Right atrium auricular region (tissue), 2 donors: ENCODE data around the gene ZNF296. TPM values are rescaled to one million over a fixed set of nuclear protein-coding genes. Genes with fewer than 3 reads are reported as not detected.

ENCODE experiments used
- DNase-seq: peaks from one replicate; pipeline ENCODE4 v3.0.0-alpha.2; 2019; ENCODE audit warnings: low spot score
- H3K27ac ChIP-seq, 2 donors: fragments of 200-600 bp; sonication (generic); 1 replicate in 1 of 2; 2 replicates in 1 of 2; pipeline ENCODE4 v1.5.1; 2016 to 2019
- H3K27me3 ChIP-seq, 2 donors: fragments of 200-600 bp; sonication (generic); one replicate each; pipeline versions ENCODE4 v1.5.1 to v1.6.0; 2017 to 2019
- H3K36me3 ChIP-seq: fragments of 200-600 bp; sonication (generic); one replicate; pipeline ENCODE4 v1.5.1; 2016
- H3K4me1 ChIP-seq, 2 donors: fragments of 200-600 bp; sonication (generic); one replicate each; pipeline versions ENCODE4 v1.5.1 to v1.6.0; 2017 to 2019
- H3K4me3 ChIP-seq, 2 donors: fragments of 200-600 bp; sonication (generic); 1 replicate in 1 of 2; 2 replicates in 1 of 2; pipeline ENCODE4 v1.5.1; 2017 to 2019; ENCODE audit warnings: mild to moderate bottlenecking in 1 of 2, moderate library complexity in 1 of 2
- H3K9me3 ChIP-seq, 2 donors: fragments of 200-600 bp; sonication (generic); one replicate each; pipeline ENCODE4 v1.5.1; 2019
- CTCF ChIP-seq, 2 donors: fragments of 200-600 bp; sonication (generic); IDR thresholded peaks; one replicate each; pipeline ENCODE4 v1.5.1; 2019; ENCODE audit warnings: antibody characterized with exemption in 2 of 2
- total RNA-seq, 2 donors: library from RNA; depleted of rRNA; stranded (reverse); fragments of >200 nt; gene quantifications; one replicate each; pipeline ENCODE4 v1.1.0, GENCODE V29; 2016

The ZNF296 gene
- total RNA-seq, 2 donors from 2014 or later = 0.43 TPM; not detected in 1

GRCh38 chr19:45066921-45067661 is 9.2 kb downstream of the ZNF296 start:
- Histone ChIP-seq H3K27ac (no peak overlapping the region), H3K27me3 (no peaks in the 10 kb centered on the region), H3K9me3 (no peaks in the 10 kb centered on the region), H3K4me3 (no peak overlapping the region), H3K4me1 (no peaks in the 10 kb centered on the region), H3K36me3 (peaks cover 91% of the 10 kb centered on the region)
- no peak for DNase-seq
- no peak for TF ChIP-seq CTCF (IDR thresholded peaks at IDR 0.05)

GRCh38 chr19:45063851-45064801 is 12.2 kb downstream of the ZNF296 start:
- Histone ChIP-seq H3K4me3 (no peak overlapping the region), H3K27ac (no peak overlapping the region), H3K27me3 (no peaks in the 10 kb centered on the region), H3K4me1 (no peaks in the 10 kb centered on the region), H3K36me3 (peaks cover 95% of the 10 kb centered on the region), H3K9me3 (no peaks in the 10 kb centered on the region)
- no peak for DNase-seq
- no peak for TF ChIP-seq CTCF (IDR thresholded peaks at IDR 0.05)

DNA sequence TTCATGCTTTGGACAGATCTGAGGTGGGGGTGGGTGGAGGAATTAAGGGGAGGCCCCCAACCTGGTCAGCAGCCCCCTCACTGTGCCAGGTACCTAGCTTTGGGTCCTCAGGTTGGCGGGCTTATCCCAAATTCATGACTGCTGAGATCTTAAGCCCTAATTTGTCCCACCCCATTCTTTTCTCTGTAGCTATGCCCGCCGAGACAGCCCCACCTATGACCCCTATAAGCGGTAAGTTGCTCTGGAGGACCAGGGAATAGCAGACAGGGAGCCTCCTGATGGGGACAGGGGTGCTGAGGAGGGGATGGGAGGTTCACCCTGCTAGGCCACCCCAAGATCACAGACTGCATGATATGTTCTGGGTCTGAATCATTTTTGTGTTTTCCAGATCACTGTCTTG is 14.3 kb downstream of the ZNF296 start:
- Histone ChIP-seq H3K27ac (no peak overlapping the region), H3K36me3 (peaks cover 95% of the 10 kb centered on the region), H3K4me3 (no peak overlapping the region), H3K27me3 (no peaks in the 10 kb centered on the region), H3K9me3 (no peaks in the 10 kb centered on the region), H3K4me1 (no peaks in the 10 kb centered on the region)
- no peak for DNase-seq
- TF ChIP-seq CTCF (IDR thresholded peaks at IDR 0.05) = no peak

DNA sequence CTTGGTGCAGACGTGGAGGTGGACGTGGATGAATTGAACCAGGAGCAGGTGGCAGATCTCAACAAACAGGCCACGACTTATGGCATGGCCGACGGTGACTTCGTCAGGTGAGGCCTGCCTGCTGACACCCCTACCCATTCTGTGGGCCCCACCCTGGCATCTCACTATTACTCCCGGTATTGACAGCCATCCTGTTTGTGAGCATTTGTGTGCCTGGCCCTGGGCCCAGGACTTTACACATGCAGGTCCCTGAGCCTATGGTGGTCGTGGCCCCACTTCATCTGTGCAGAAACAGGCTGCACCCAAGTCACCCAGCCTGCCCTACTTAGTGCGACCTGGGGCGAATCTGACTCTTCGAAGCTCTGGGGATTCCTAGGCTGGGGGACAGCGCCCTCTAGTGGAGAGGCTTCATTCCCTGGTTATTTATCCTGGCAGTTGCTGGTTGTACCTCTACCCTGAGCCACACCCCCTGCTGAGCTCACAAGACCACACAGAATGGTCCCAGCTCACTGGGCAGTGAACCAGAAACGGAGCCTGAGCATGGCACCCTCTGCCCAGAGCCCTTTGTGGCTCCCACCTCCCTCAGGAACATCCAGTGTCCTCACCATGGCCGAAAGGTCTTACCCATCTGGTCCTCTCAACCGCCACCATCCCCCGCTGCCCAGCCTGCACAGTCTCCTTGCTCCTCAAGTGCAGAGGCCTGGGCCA is 16.9 kb downstream of the ZNF296 start:
- Histone ChIP-seq H3K9me3 (no peaks in the 10 kb centered on the region), H3K4me3 (no peak overlapping the region), H3K4me1 (no peaks in the 10 kb centered on the region), H3K36me3 (peaks cover 99% of the 10 kb centered on the region), H3K27me3 (no peaks in the 10 kb centered on the region), H3K27ac (no peak overlapping the region)
- TF ChIP-seq CTCF (IDR thresholded peaks at IDR 0.05) = peak; percentile 71 to 94
- DNase-seq = peak; percentile 73

GRCh38 chr19:45058622-45059159 is 17.6 kb downstream of the ZNF296 start:
- DNase-seq = no peak
- Histone ChIP-seq H3K36me3 (peaks cover 99% of the 10 kb centered on the region), H3K9me3 (no peaks in the 10 kb centered on the region), H3K27ac (no peak overlapping the region), H3K27me3 (no peaks in the 10 kb centered on the region), H3K4me3 (no peak overlapping the region), H3K4me1 (no peaks in the 10 kb centered on the region)
- TF ChIP-seq CTCF (IDR thresholded peaks at IDR 0.05) = no peak
